Measurements from ENCODE around the gene PLXND1. TPM values are rescaled to one million over a fixed set of nuclear protein-coding genes. Genes with fewer than 3 reads are reported as not detected.
"Not testable (repeated sequence)": the region's sequence is repeated elsewhere in the genome, so short reads cannot be mapped to it uniquely, and the experiment has no call there.

The PLXND1 gene
- total RNA-seq, 1 donor from 2014 or later, result 3.1 TPM

- ChIA-PET CTCF (interaction anchor here (1.0 kb wide), 1 partner anchor 123 kb away, joined by 3 read pairs; no protein-coding TSS in a partner anchor), POLR2A (no interaction called here)
- H3K36me3 Mint-ChIP-seq (ENCODE audit: low read depth), result no peaks in the 10 kb centered on the region
- H3K9me3 Mint-ChIP-seq, result no peaks in the 10 kb centered on the region
- no peak for TF ChIP-seq CTCF (IDR thresholded peaks at IDR 0.05)
- no peak for DNase-seq
- no peak overlapping the region for H3K4me3 Mint-ChIP-seq
- intact Hi-C loops (cut with micrococcal nuclease), result no loop called here
- H3K27ac Mint-ChIP-seq, result no peak overlapping the region
- ATAC-seq (ENCODE audit: low read depth), result no peak
- peaks cover 10% of the 10 kb centered on the region for H3K27me3 Mint-ChIP-seq
- H3K4me1 Mint-ChIP-seq, result no peaks in the 10 kb centered on the region
These were observed 6.3 kb upstream of the PLXND1 start for GRCh38 chr3:129612534-129613366.

- peaks cover 4% of the 10 kb centered on the region for H3K4me1 Mint-ChIP-seq
- no peaks in the 10 kb centered on the region for H3K9me3 Mint-ChIP-seq
- peaks cover under 1% of the 10 kb centered on the region for H3K36me3 Mint-ChIP-seq (ENCODE audit: low read depth)
- no peak for TF ChIP-seq CTCF (IDR thresholded peaks at IDR 0.05)
- DNase-seq (no peak), ATAC-seq (ENCODE audit: low read depth) (no peak)
- intact Hi-C loops (cut with micrococcal nuclease), result no loop called here
- H3K27ac Mint-ChIP-seq, result no peak overlapping the region
- no peak overlapping the region for H3K4me3 Mint-ChIP-seq
- POLR2A ChIA-PET, result no interaction called here
- CTCF ChIA-PET, result interaction anchor here (1.0 kb wide), 1 partner anchor 122 kb away, joined by 3 read pairs; no protein-coding TSS in a partner anchor
- peaks cover 16% of the 10 kb centered on the region for H3K27me3 Mint-ChIP-seq
These were observed 5.5 kb upstream of the PLXND1 start for GRCh38 chr3:129611812-129612533.

- ATAC-seq (ENCODE audit: low read depth), result no peak
- peaks cover 17% of the 10 kb centered on the region for H3K27me3 Mint-ChIP-seq
- no peak overlapping the region for H3K4me3 Mint-ChIP-seq
- CTCF ChIA-PET, result no interaction called here
- POLR2A ChIA-PET, result no interaction called here
- H3K4me1 Mint-ChIP-seq, result peaks cover 6% of the 10 kb centered on the region
- H3K27ac Mint-ChIP-seq, result no peak overlapping the region
- H3K9me3 Mint-ChIP-seq, result no peaks in the 10 kb centered on the region
- H3K36me3 Mint-ChIP-seq (ENCODE audit: low read depth), result peaks cover 2% of the 10 kb centered on the region
- DNase-seq, result no peak
- TF ChIP-seq CTCF (IDR thresholded peaks at IDR 0.05), result no peak
- intact Hi-C loops (cut with micrococcal nuclease), result no loop called here
These were observed 4.9 kb upstream of the PLXND1 start for GRCh38 chr3:129611446-129611800.

GRCh38 chr3:129610794-129611445, 4.4 kb upstream of the PLXND1 start:
- DNase-seq; H3K9me3 Mint-ChIP-seq; CTCF ChIA-PET; H3K27ac Mint-ChIP-seq; H3K4me3 Mint-ChIP-seq; intact Hi-C loops (cut with micrococcal nuclease); H3K4me1 Mint-ChIP-seq; H3K36me3 Mint-ChIP-seq (ENCODE audit: low read depth); ATAC-seq (ENCODE audit: low read depth); POLR2A ChIA-PET: not testable (repeated sequence)
- peaks cover 17% of the 10 kb centered on the region for H3K27me3 Mint-ChIP-seq

- Mint-ChIP-seq H3K4me3 (no peak overlapping the region), H3K36me3 (ENCODE audit: low read depth) (peaks cover 2% of the 10 kb centered on the region), H3K9me3 (no peaks in the 10 kb centered on the region), H3K4me1 (peaks cover 10% of the 10 kb centered on the region), H3K27ac (no peak overlapping the region), H3K27me3 (peaks cover 20% of the 10 kb centered on the region)
- ATAC-seq (ENCODE audit: low read depth) (no peak), DNase-seq (no peak)
- intact Hi-C loops (cut with micrococcal nuclease), result no loop called here
- CTCF ChIA-PET, result no interaction called here
- no peak for TF ChIP-seq CTCF (IDR thresholded peaks at IDR 0.05)
- POLR2A ChIA-PET, result no interaction called here
These were observed 3.8 kb upstream of the PLXND1 start for GRCh38 chr3:129610276-129610675.
